OCI-LY1 (cell line): Measurements from ENCODE around the gene EYA2.
"Not testable (repeated sequence)": the region's sequence is repeated elsewhere in the genome, so short reads cannot be mapped to it uniquely, and the experiment has no call there.

Experiments
- H2AFZ ChIP-seq: fragments of 200-600 bp; sonication (generic), shearing (Covaris generic); 2 replicates; pipeline ENCODE4 v1.6.0; 2014; ENCODE audit warnings: antibody characterized with exemption, mild to moderate bottlenecking, low read length
- H3F3A ChIP-seq: fragments of 200-600 bp; sonication (generic), shearing (Covaris generic); 2 replicates; pipeline ENCODE4 v1.6.0; 2014; ENCODE audit warnings: mild to moderate bottlenecking, antibody characterized with exemption, low read length, moderate library complexity; ENCODE audit not compliant: insufficient read depth
- H3K27ac ChIP-seq: fragments of 200-600 bp; sonication (generic); 2 replicates; pipeline ENCODE4 v1.5.1; 2014; ENCODE audit warnings: low read length, mixed run types, mild to moderate bottlenecking, low read depth; ENCODE audit not compliant: poor library complexity, severe bottlenecking
- H3K27me3 ChIP-seq: fragments of 200-600 bp; sonication (generic); 2 replicates; pipeline ENCODE4 v1.6.0; 2014; ENCODE audit warnings: antibody characterized with exemption, mild to moderate bottlenecking, low read length, moderate library complexity; ENCODE audit not compliant: insufficient read depth
- H3K36me3 ChIP-seq: fragments of 200-600 bp; sonication (generic); 2 replicates; pipeline ENCODE4 v1.6.1; 2014; ENCODE audit warnings: mild to moderate bottlenecking, antibody characterized with exemption, low read length, moderate library complexity, mixed read lengths; ENCODE audit not compliant: insufficient read depth
- H3K4me1 ChIP-seq: fragments of 200-600 bp; sonication (generic); 2 replicates; pipeline ENCODE4 v1.5.1; 2014; ENCODE audit warnings: mild to moderate bottlenecking, low read length, moderate library complexity; ENCODE audit not compliant: insufficient read depth, severe bottlenecking
- H3K4me2 ChIP-seq: fragments of 200-600 bp; sonication (generic), shearing (Covaris generic); 2 replicates; pipeline ENCODE4 v1.6.1; 2014; ENCODE audit warnings: low read length
- H3K4me3 ChIP-seq: fragments of 200-600 bp; sonication (generic); 2 replicates; pipeline ENCODE4 v1.5.1; 2014; ENCODE audit warnings: low read length, low read depth, mild to moderate bottlenecking, mixed read lengths; ENCODE audit not compliant: poor library complexity, severe bottlenecking
- H3K79me2 ChIP-seq: fragments of 200-600 bp; shearing (Covaris generic); 2 replicates; pipeline ENCODE4 v1.6.1; 2016; ENCODE audit warnings: mixed run types, low read length, mixed read lengths; ENCODE audit not compliant: insufficient read depth
- H3K9ac ChIP-seq: fragments of 200-600 bp; sonication (generic), shearing (Covaris generic); 2 replicates; pipeline ENCODE4 v1.6.1; 2014; ENCODE audit warnings: mild to moderate bottlenecking, low read length, mixed read lengths
- H3K9me2 ChIP-seq: fragments of 200-600 bp; sonication (generic), shearing (Covaris generic); 2 replicates; pipeline ENCODE4 v1.6.1; 2014; ENCODE audit warnings: low read depth, mild to moderate bottlenecking, low read length, mixed read lengths
- H3K9me3 ChIP-seq: fragments of 200-600 bp; shearing (Covaris generic); 2 replicates; pipeline ENCODE4 v1.6.1; 2014; ENCODE audit warnings: low read length, mixed read lengths
- H4K20me1 ChIP-seq: fragments of 200-600 bp; sonication (generic), shearing (Covaris generic); 2 replicates; pipeline ENCODE4 v1.6.0; 2016; ENCODE audit warnings: mild to moderate bottlenecking, low read length; ENCODE audit not compliant: insufficient read depth
- CTCF ChIP-seq: fragments of 200-600 bp; sonication (generic), shearing (Covaris generic); IDR thresholded peaks from 2 replicates; pipeline ENCODE4 v1.5.1; 2017; ENCODE audit warnings: mild to moderate bottlenecking, antibody characterized with exemption, low read length, moderate library complexity, mixed read lengths
- EZH2 ChIP-seq: fragments of 200-600 bp; sonication (generic), shearing (Covaris generic); IDR thresholded peaks from 2 replicates; pipeline ENCODE4 v1.8.0; 2017; ENCODE audit warnings: borderline replicate concordance, mixed run types, mild to moderate bottlenecking, antibody characterized with exemption, low read length, moderate library complexity, mixed read lengths

Gene EYA2

DNA sequence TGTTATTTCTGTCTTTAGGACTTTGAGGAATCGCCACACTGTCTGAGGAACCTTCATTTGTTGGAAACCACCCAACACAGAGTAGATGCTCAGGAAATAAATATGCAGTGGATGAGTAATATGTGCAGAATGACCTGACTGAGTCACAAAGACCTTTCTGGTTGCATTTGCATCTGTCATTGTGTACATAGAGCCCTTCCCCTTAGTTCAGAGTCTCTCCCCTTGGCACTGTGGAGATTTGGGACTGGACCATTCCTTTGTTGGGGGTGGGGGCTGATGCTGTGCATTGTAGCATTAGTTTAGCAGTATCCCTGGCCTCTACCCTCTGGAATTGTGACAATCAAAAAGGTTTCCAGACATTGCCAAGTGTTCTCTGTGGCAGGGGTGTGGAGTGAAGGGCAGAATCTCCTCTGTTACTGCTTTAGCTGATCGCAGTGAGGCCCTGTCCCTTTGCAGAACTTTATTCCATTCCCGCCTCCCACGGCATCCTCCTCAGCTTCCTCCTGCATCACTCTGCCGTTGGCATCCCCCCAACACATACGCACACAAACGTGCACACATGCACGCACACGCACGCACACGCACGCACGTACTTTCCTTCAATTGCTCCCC, 64.5 kb downstream of the EYA2 start:
- H3K27me3 ChIP-seq, result no peaks in the 10 kb centered on the region
- no peak overlapping the region for H3K4me2 ChIP-seq
- H3K4me1 ChIP-seq, result no peaks in the 10 kb centered on the region
- H2AFZ ChIP-seq, result no peak overlapping the region
- H3K36me3 ChIP-seq, result no peaks in the 10 kb centered on the region
- no peaks in the 10 kb centered on the region for H3K9me3 ChIP-seq
- H3F3A ChIP-seq, result no peaks in the 10 kb centered on the region
- H3K27ac ChIP-seq, result no peak overlapping the region
- no peaks in the 10 kb centered on the region for H3K9me2 ChIP-seq
- no peaks in the 10 kb centered on the region for H4K20me1 ChIP-seq
- no peak for TF ChIP-seq EZH2
- TF ChIP-seq CTCF, result no peak
- no peak overlapping the region for H3K9ac ChIP-seq
- no peaks in the 10 kb centered on the region for H3K79me2 ChIP-seq
- H3K4me3 ChIP-seq, result no peak overlapping the region

DNA sequence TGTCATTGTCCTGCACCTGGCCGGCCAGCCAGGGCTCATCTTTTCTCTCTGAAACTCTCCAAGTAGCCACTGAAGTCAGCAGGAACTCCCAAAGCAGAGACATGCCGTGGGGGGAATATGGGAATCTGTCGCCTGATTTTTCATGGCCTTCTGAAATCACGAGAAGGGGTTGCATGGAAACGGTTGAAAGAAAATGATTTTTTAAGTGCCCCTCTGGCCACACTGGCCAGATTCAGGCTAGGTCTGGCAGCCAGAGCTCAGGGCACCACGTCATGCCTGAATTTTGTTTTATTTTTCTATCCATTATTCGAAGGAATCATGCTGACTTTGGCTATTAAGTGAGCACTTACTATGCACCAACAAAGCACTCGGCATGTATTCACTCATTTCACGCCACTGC, 65.2 kb downstream of the EYA2 start:
- TF ChIP-seq EZH2, result no peak
- no peak for TF ChIP-seq CTCF
- H3K9me2 ChIP-seq, result no peaks in the 10 kb centered on the region
- H3K27me3 ChIP-seq, result no peaks in the 10 kb centered on the region
- H3K4me2 ChIP-seq, result no peak overlapping the region
- H3K27ac ChIP-seq, result no peak overlapping the region
- no peaks in the 10 kb centered on the region for H3K36me3 ChIP-seq
- no peaks in the 10 kb centered on the region for H3K4me1 ChIP-seq
- no peaks in the 10 kb centered on the region for H3F3A ChIP-seq
- H3K9me3 ChIP-seq, result no peaks in the 10 kb centered on the region
- H3K9ac ChIP-seq, result no peak overlapping the region
- H2AFZ ChIP-seq, result no peak overlapping the region
- no peaks in the 10 kb centered on the region for H3K79me2 ChIP-seq
- no peak overlapping the region for H3K4me3 ChIP-seq
- no peaks in the 10 kb centered on the region for H4K20me1 ChIP-seq

DNA sequence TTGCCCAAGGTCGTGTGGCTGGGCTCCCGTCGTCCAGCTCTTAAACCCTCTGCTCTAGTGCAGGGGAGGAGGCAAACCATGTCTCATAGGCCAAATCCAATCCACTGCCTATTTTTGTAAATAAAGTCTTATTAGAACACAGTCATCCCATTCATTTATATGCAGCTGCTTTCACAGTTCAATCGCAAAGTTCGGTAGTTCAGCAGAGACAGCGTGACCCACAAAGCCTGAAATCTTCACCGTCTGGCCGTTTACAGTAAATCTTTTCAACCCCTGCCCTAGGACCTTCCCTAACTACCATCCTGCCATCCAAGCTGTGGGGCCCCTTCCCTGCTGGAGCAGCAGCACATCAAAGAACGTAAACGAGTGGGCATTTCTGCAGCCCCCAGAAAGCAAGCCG, 65.9 kb downstream of the EYA2 start:
- no peaks in the 10 kb centered on the region for H3K36me3 ChIP-seq
- H3K4me1 ChIP-seq, result no peaks in the 10 kb centered on the region
- no peak overlapping the region for H3K27ac ChIP-seq
- H3F3A ChIP-seq, result no peaks in the 10 kb centered on the region
- H2AFZ ChIP-seq, result no peak overlapping the region
- TF ChIP-seq EZH2, result no peak
- H3K27me3 ChIP-seq, result no peaks in the 10 kb centered on the region
- H3K9me2 ChIP-seq, result no peaks in the 10 kb centered on the region
- no peaks in the 10 kb centered on the region for H3K9me3 ChIP-seq
- H3K9ac ChIP-seq, result no peak overlapping the region
- H3K4me2 ChIP-seq, result no peak overlapping the region
- H4K20me1 ChIP-seq, result no peaks in the 10 kb centered on the region
- H3K79me2 ChIP-seq, result no peaks in the 10 kb centered on the region
- no peak overlapping the region for H3K4me3 ChIP-seq

- H3K9me3 ChIP-seq, H2AFZ ChIP-seq, H3K4me2 ChIP-seq, H3K27ac ChIP-seq, H3K36me3 ChIP-seq, H3F3A ChIP-seq, H3K9me2 ChIP-seq, H3K4me1 ChIP-seq, H3K4me3 ChIP-seq, H3K79me2 ChIP-seq, H3K27me3 ChIP-seq, H3K9ac ChIP-seq, H4K20me1 ChIP-seq: not testable (repeated sequence)
Measured at GRCh38 chr20:46961968-46962367, 67.3 kb downstream of the EYA2 start.
